OCI-LY7 (cell line): ENCODE data around the gene HHLA2.

Source experiments
- EZH2phosphoT487 ChIP-seq: fragments of 200-600 bp; sonication (generic); IDR thresholded peaks from 2 replicates; pipeline ENCODE4 v1.6.1; 2018; ENCODE audit warnings: low read depth, borderline replicate concordance, mild to moderate bottlenecking, mixed run types, antibody characterized with exemption, low read length, moderate library complexity, mixed read lengths
- TF ChIP-seq, protein P1 (sequence below): fragments of 200-600 bp; sonication (generic); conservative IDR thresholded peaks from 2 replicates; pipeline ENCODE4 v1.5.1; 2014; ENCODE audit warnings: mild to moderate bottlenecking, antibody characterized with exemption, low read length, moderate library complexity, mixed read lengths

DNA sequence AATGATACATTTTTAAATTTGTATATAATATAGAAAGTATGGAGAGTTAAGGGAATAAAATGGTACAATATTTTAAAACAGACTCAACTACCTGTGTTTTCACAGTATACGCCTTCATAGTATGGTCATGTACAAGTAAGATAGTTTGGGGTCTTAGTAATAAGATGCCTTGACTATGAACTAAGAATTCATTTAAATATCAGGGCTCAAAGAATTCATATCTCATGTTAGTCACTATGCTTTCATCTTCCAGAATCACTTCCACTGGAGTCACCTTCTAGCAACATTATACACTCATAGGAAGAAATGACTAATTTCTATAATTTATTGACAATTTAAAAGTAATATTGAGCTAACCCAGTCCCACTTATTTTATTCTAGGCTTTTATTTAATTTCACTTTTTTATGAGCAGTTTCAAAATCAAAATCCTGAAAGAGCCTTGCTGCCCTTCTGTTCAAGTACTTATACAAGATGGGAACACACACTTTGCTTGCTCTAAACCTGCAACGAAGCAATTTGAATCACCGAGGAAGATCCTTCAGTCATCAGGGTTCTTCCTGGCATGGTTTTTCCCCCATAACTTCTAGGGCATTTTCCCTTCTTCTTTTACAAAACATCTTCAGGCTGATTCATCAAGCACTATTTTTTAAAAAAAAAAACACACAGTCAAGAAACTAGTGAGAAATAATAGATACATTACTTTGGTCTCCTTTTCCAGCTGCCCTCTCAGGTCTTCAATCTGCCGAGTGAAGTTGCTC, 119.9 kb downstream of the HHLA2 start:
- TF ChIP-seq, protein P1, sequence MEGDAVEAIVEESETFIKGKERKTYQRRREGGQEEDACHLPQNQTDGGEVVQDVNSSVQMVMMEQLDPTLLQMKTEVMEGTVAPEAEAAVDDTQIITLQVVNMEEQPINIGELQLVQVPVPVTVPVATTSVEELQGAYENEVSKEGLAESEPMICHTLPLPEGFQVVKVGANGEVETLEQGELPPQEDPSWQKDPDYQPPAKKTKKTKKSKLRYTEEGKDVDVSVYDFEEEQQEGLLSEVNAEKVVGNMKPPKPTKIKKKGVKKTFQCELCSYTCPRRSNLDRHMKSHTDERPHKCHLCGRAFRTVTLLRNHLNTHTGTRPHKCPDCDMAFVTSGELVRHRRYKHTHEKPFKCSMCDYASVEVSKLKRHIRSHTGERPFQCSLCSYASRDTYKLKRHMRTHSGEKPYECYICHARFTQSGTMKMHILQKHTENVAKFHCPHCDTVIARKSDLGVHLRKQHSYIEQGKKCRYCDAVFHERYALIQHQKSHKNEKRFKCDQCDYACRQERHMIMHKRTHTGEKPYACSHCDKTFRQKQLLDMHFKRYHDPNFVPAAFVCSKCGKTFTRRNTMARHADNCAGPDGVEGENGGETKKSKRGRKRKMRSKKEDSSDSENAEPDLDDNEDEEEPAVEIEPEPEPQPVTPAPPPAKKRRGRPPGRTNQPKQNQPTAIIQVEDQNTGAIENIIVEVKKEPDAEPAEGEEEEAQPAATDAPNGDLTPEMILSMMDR, result no peak
- TF ChIP-seq EZH2phosphoT487, result no peak
